K562 (cell line): ENCODE results near the gene AURKB. TPM values are rescaled to one million over a fixed set of nuclear protein-coding genes. Genes with fewer than 3 reads are reported as not detected.

Source experiments
- ARID3A ChIP-seq: IDR thresholded peaks from 2 replicates; pipeline ENCODE4 v1.6.1; 2012; ENCODE audit warnings: low read depth, low read length, improper control_type of control experiment, borderline replicate concordance
- CHD7 ChIP-seq: fragments of 200-600 bp; sonication (generic); IDR thresholded peaks from one replicate; pipeline ENCODE4 v1.6.1; 2012; ENCODE audit warnings: mild to moderate bottlenecking, low read depth, low read length, inconsistent platforms
- HDAC6 ChIP-seq: IDR thresholded peaks from 2 replicates; pipeline ENCODE4 v1.6.1; 2012; ENCODE audit warnings: low read depth, mild to moderate bottlenecking, control low read depth, inconsistent platforms, low read length, moderate library complexity
- JUND ChIP-seq, 2 experiments: IDR thresholded peaks; 2 replicates in 1 of 2; 3 replicates in 1 of 2; pipeline ENCODE4 v1.6.1; 2011; ENCODE audit warnings: borderline replicate concordance in 2 of 2, low read depth in 2 of 2, low read length in 2 of 2, improper control_type of control experiment in 1 of 2, missing biosample characterization in 1 of 2, missing genetic modification characterization in 1 of 2, missing genetic modification reagents in 1 of 2
- MEF2A ChIP-seq: IDR thresholded peaks from 2 replicates; pipeline ENCODE4 v1.6.1; 2011; ENCODE audit warnings: low read depth, mild to moderate bottlenecking, low read length, moderate library complexity; ENCODE audit not compliant: control insufficient read depth
- NCOA2 ChIP-seq, 2 experiments: fragments of 450-650 bp; IDR thresholded peaks; 2 replicates each; pipeline ENCODE4 v1.6.1; 2018; ENCODE audit warnings: mild to moderate bottlenecking in 2 of 2, moderate library complexity in 1 of 2; ENCODE audit not compliant: partially characterized antibody in 2 of 2
- NFE2 ChIP-seq: IDR thresholded peaks from 2 replicates; pipeline ENCODE4 v1.6.1; 2014; ENCODE audit warnings: antibody characterized with exemption, low read depth
- NR1H2 ChIP-seq: sonication (generic); formaldehyde crosslinking; IDR thresholded peaks from 2 replicates; pipeline ENCODE4 v1.4.0; 2020; ENCODE audit warnings: mild to moderate bottlenecking, missing genetic modification reagents
- NR2C2 ChIP-seq, 2 experiments: fragments of 200-800 bp in 1 of 2; sonication (Bioruptor generic) in 1 of 2; sonication (generic) in 1 of 2; formaldehyde crosslinking in 1 of 2; IDR thresholded peaks; 2 replicates each; pipeline versions ENCODE4 v1.6.1 to v1.8.0; 2016 to 2022; ENCODE audit warnings: mild to moderate bottlenecking in 1 of 2, missing compliant biosample characterization in 1 of 2, missing genetic modification characterization in 1 of 2, missing genetic modification reagents in 1 of 2
- RAD51 ChIP-seq: fragments of 450-650 bp; IDR thresholded peaks from 2 replicates; pipeline ENCODE4 v1.7.1; 2016; ENCODE audit warnings: low read depth, mild to moderate bottlenecking, borderline replicate concordance
- TRIM24 ChIP-seq, 2 experiments: fragments of 450-650 bp; IDR thresholded peaks; 2 replicates each; pipeline ENCODE4 v1.6.1; 2016
- ZNF146 ChIP-seq: IDR thresholded peaks from one replicate; pipeline ENCODE4 v1.6.1; 2018; ENCODE audit warnings: missing compliant biosample characterization; ENCODE audit not compliant: unreplicated experiment
- ZNF174 ChIP-seq: fragments of 250-450 bp; sonication (Bioruptor Pico); IDR thresholded peaks from 2 replicates; pipeline ENCODE4 v1.4.0; 2020; ENCODE audit warnings: mild to moderate bottlenecking
- polyA plus RNA-seq, 8 experiments: library from polyadenylated mRNA; depleted of rRNA in 4 of 8; stranded (reverse) in 5 of 8; unstranded in 3 of 8; fragments of >200 nt; fragmentation: Nextera tagmentation in 2 of 8; fragmentation: Illumina TruSeq in 1 of 8; extraction: Ambion mirVana in 2 of 8; extraction: Trizol in 1 of 8; gene quantifications; 2 replicates each; pipeline versions ENCODE4 v1.2.1 to v1.2.3, GENCODE V29; 2011 to 2014; ENCODE audit warnings: inconsistent platforms in 1 of 8, missing spikeins in 1 of 8
- total RNA-seq, 7 experiments: library from RNA; depleted of rRNA in 6 of 7; stranded (reverse); fragments of >200 nt in 6 of 7; fragmentation: Illumina TruSeq in 2 of 7; extraction: Trizol in 2 of 7; gene quantifications; 2 replicates each; pipeline versions ENCODE4 v1.2.1 to v1.2.3, GENCODE V29; 2011 to 2021; ENCODE audit warnings: low replicate concordance in 1 of 7

The AURKB gene
- total and polyA plus RNA-seq, 9 of the 15 experiments (the other 6 are each of a cell fraction or from before 2014, with no cell fraction given): 27.2 to 114 (median 74.8) TPM

- TF ChIP-seq NFE2 (0 out of 2 replicates have a peak, but pooled peaks have one; percentile 2), ZNF146 (no peak), RAD51 (no peak), NR1H2 (CRISPR knock-in tag) (no peak), ZNF174 (CRISPR knock-in tag) (no peak), MEF2A (no peak), HDAC6 (no peak), NR2C2 (CRISPR knock-in tag; IDR thresholded peaks at IDR 0.05) (no peak), NR2C2 (tag; IDR thresholded peaks at IDR 0.05) (peak; percentile 55; the same call in 1 of the 2 replicates), JUND (IDR thresholded peaks at IDR 0.05; ENCODE audit: borderline replicate concordance, low read depth, low read length) (no peak), JUND (tag; IDR thresholded peaks at IDR 0.05; ENCODE audit: borderline replicate concordance, low read depth, low read length) (no peak), CHD7 (no peak), ARID3A (no peak), TRIM24 (IDR thresholded peaks at IDR 0.05) (no peak; a peak in 1 of 4 replicates), NCOA2 (IDR thresholded peaks at IDR 0.05; ENCODE audit: partially characterized antibody in 2 of 2) (no peak)
Measured at GRCh38 chr17:8209907-8210760, at the start of gene AURKB (continued).
